ENCODE measurements around the gene PRND. TPM values are rescaled to one million over a fixed set of nuclear protein-coding genes. Genes with fewer than 3 reads are reported as not detected.

The PRND gene
- total and polyA plus RNA-seq, 2 donors (not counting 1 experiment from before 2014, with no cell fraction given), result 0.03 TPM; not detected in 1

DNA sequence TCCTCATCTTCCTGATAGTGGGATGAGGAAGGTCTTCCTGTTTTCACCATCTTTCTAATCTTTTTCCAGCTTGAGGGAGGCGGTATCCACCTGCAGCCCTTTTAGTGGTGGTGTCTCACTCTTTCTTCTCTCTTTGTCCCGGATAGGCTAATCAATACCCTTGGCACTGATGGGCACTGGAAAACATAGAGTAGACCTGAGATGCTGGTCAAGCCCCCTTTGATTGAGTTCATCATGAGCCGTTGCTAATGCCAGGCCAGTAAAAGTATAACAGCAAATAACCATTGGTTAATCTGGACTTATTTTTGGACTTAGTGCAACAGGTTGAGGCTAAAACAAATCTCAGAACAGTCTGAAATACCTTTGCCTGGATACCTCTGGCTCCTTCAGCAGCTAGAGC lies 21.8 kb upstream of the PRND start:
- TF ChIP-seq EZH2 (IDR thresholded peaks at IDR 0.05; ENCODE audit: borderline replicate concordance, insufficient read depth, low read depth, low read length, poor library complexity, severe bottlenecking) (no peak), CTCF (IDR thresholded peaks at IDR 0.05) (no peak)
- no peak overlapping the region for H3K4me3 ChIP-seq (ENCODE audit: control extremely low read depth in 1 of 5, extremely low read depth in 1 of 5, insufficient read depth in 1 of 5, low read depth in 2 of 5, low read length in 4 of 5)
- POLR2A ChIA-PET, result no interaction called here
- H3K9ac ChIP-seq (ENCODE audit: low read length), result no peak overlapping the region
- Mint-ChIP-seq H3K9me3 (ENCODE audit: insufficient read depth) (no peaks in the 10 kb centered on the region), H3K4me3 (no peak overlapping the region), H3K4me1 (peaks cover 28% of the 10 kb centered on the region), H3K27me3 (no peaks in the 10 kb centered on the region), H3K27ac (no peak overlapping the region)
- H3K27ac ChIP-seq (ENCODE audit: low read length in 2 of 2), result no peak overlapping the region
- H3K4me1 ChIP-seq (ENCODE audit: control insufficient read depth in 2 of 2, insufficient read depth in 2 of 2, low read length in 2 of 2), result peaks cover 0 to 8% of the 10 kb centered on the region in 2 donors
- H2AFZ ChIP-seq (ENCODE audit: insufficient read depth, low read depth, low read length, poor library complexity, severe bottlenecking), result no peak overlapping the region
- ATAC-seq (ENCODE audit: low read depth) (no peak), DNase-seq (no peak)
- H3K27me3 ChIP-seq (replicated peaks in 1 of 4; ENCODE audit: control extremely low read depth in 1 of 4, control insufficient read depth in 3 of 4, insufficient read depth in 4 of 4, low read length in 3 of 4), result no peaks in the 10 kb centered on the region
- peaks cover 1 to 26% of the 10 kb centered on the region in 2 experiments for H3K36me3 ChIP-seq (replicated peaks in 1 of 2; ENCODE audit: control extremely low read depth in 1 of 2, control insufficient read depth in 1 of 2, extremely low read depth in 1 of 2, insufficient read depth in 2 of 2, low read length in 1 of 2)
- no peaks in the 10 kb centered on the region for H3K9me3 ChIP-seq (ENCODE audit: control extremely low read depth in 1 of 3, control insufficient read depth in 2 of 3, insufficient read depth in 1 of 3, low read length in 2 of 3)
- intact Hi-C loops (cut with micrococcal nuclease), result no loop called here
- H3K4me2 ChIP-seq (replicated peaks; ENCODE audit: low read depth, low read length, poor library complexity, severe bottlenecking), result no peak overlapping the region
- WGBS (ENCODE audit: insufficient coverage), result 100% methylated on average over 2 of the region's 3 CpGs
- peaks cover 18% of the 10 kb centered on the region for H3K79me2 ChIP-seq (ENCODE audit: control insufficient read depth, insufficient read depth, low read length)
- CTCF ChIA-PET, result interaction anchor here (0.9 kb wide), 1 partner anchor 10 kb away, joined by 3 read pairs; no protein-coding TSS in a partner anchor
- peaks cover 14% of the 10 kb centered on the region for H4K20me1 ChIP-seq (ENCODE audit: control insufficient read depth, insufficient read depth, low read length, poor library complexity, severe bottlenecking)

- intact Hi-C loops (cut with micrococcal nuclease), result no loop called here
- Mint-ChIP-seq H3K4me1 (peaks cover 11% of the 10 kb centered on the region), H3K27ac (no peak overlapping the region), H3K27me3 (no peaks in the 10 kb centered on the region), H3K9me3 (ENCODE audit: insufficient read depth) (no peaks in the 10 kb centered on the region), H3K4me3 (no peak overlapping the region)
- Histone ChIP-seq H3K9ac (ENCODE audit: low read length) (no peak overlapping the region), H2AFZ (ENCODE audit: insufficient read depth, low read depth, low read length, poor library complexity, severe bottlenecking) (no peak overlapping the region), H3K4me2 (replicated peaks; ENCODE audit: low read depth, low read length, poor library complexity, severe bottlenecking) (no peak overlapping the region), H3K9me3 (ENCODE audit: control extremely low read depth in 1 of 3, control insufficient read depth in 2 of 3, insufficient read depth in 1 of 3, low read length in 2 of 3) (no peaks in the 10 kb centered on the region), H3K36me3 (replicated peaks in 1 of 2; ENCODE audit: control extremely low read depth in 1 of 2, control insufficient read depth in 1 of 2, extremely low read depth in 1 of 2, insufficient read depth in 2 of 2, low read length in 1 of 2) (peaks cover 1 to 19% of the 10 kb centered on the region in 2 experiments), H3K27ac (ENCODE audit: low read length in 2 of 2) (no peak overlapping the region), H3K4me1 (ENCODE audit: control insufficient read depth in 2 of 2, insufficient read depth in 2 of 2, low read length in 2 of 2) (peaks cover 0 to 3% of the 10 kb centered on the region in 2 donors), H4K20me1 (ENCODE audit: control insufficient read depth, insufficient read depth, low read length, poor library complexity, severe bottlenecking) (no peaks in the 10 kb centered on the region), H3K4me3 (ENCODE audit: control extremely low read depth in 1 of 5, extremely low read depth in 1 of 5, insufficient read depth in 1 of 5, low read depth in 2 of 5, low read length in 4 of 5) (no peak overlapping the region), H3K79me2 (ENCODE audit: control insufficient read depth, insufficient read depth, low read length) (no peaks in the 10 kb centered on the region), H3K27me3 (replicated peaks in 1 of 4; ENCODE audit: control extremely low read depth in 1 of 4, control insufficient read depth in 3 of 4, insufficient read depth in 4 of 4, low read length in 3 of 4) (no peaks in the 10 kb centered on the region)
- ChIA-PET CTCF (no interaction called here), POLR2A (no interaction called here)
- ATAC-seq (ENCODE audit: low read depth) (no peak), DNase-seq (no peak)
- TF ChIP-seq CTCF (IDR thresholded peaks at IDR 0.05) (no peak), EZH2 (IDR thresholded peaks at IDR 0.05; ENCODE audit: borderline replicate concordance, insufficient read depth, low read depth, low read length, poor library complexity, severe bottlenecking) (no peak)
- 62% methylated on average over 4 of the region's 7 CpGs for WGBS (ENCODE audit: insufficient coverage)
These were observed 19.0 kb upstream of the PRND start for GRCh38 chr20:4702562-4703280.
